HCT116 (cell line): ENCODE data around the gene TTYH3. TPM values are rescaled to one million over a fixed set of nuclear protein-coding genes. Genes with fewer than 3 reads are reported as not detected.

Source experiments
- ATAC-seq: fragments of 200-7000 bp; cut with Tn5 transposase; 2 replicates; pipeline ENCODE4 v1.9.1; 2020; ENCODE audit warnings: mild to moderate bottlenecking, moderate library complexity
- BruUV-seq: library from RNA; stranded (reverse); fragments of 400-500 nt; replicated peaks from 2 replicates; lab custom pipeline; 2021; lab: Mats Ljungman, UMichigan
- CTCF ChIA-PET: fragments of 300-600 bp; sonication (Branson Sonifier 250); formaldehyde crosslinking; loops from one replicate; lab custom pipeline; 2021; ENCODE audit warnings: antibody characterized with exemption; lab: Charles Lee
- POLR2A ChIA-PET: fragments of 300-600, 350-600 bp; sonication (Branson Sonifier 250); formaldehyde crosslinking; loops from one replicate; lab custom pipeline; 2021; ENCODE audit warnings: antibody characterized with exemption; lab: Charles Lee
- RAD21 ChIA-PET, 2 experiments: fragments of 300-600 bp; sonication (Branson Sonifier 250); formaldehyde crosslinking; loops; one replicate each; lab custom pipeline; 2023; ENCODE audit warnings: low total read pairs in 2 of 2; ENCODE audit not compliant: uncharacterized antibody in 2 of 2, unreplicated experiment in 2 of 2, low non-redundant PET in 1 of 2; lab: Charles Lee
- DNase-seq: peaks from one replicate; pipeline ENCODE4 v3.0.0-alpha.2; 2010; ENCODE audit warnings: low read depth, low spot score
- H2AFZ ChIP-seq: fragments of 200-600 bp; shearing (Covaris generic), sonication (generic); 2 replicates; pipeline ENCODE4 v1.6.1; 2017; ENCODE audit warnings: low read depth, mixed run types, mixed read lengths, antibody characterized with exemption, low read length; ENCODE audit not compliant: poor library complexity, severe bottlenecking
- H3K27ac ChIP-seq: 2 replicates; pipeline ENCODE4 v1.5.1; 2012; ENCODE audit warnings: low read depth, low read length
- H3K27me3 ChIP-seq: fragments of 200-600 bp; sonication (generic); 2 replicates; pipeline ENCODE4 v1.6.1; 2016; ENCODE audit warnings: mixed run types, low read length, mixed read lengths; ENCODE audit not compliant: insufficient read depth
- H3K36me3 ChIP-seq, 2 experiments: fragments of 200-500 bp in 1 of 2; fragments of 200-600 bp in 1 of 2; sonication (Bioruptor generic) in 1 of 2; sonication (generic) in 1 of 2; 2 replicates each; pipeline versions ENCODE4 v1.5.1 to v1.6.1; 2014 to 2016; ENCODE audit warnings: low read length in 2 of 2, inconsistent platforms in 1 of 2, mixed read lengths in 1 of 2, mixed run types in 1 of 2; ENCODE audit not compliant: insufficient read depth in 2 of 2, control insufficient read depth in 1 of 2
- H3K4me1 ChIP-seq, 2 experiments: fragments of 200-600 bp in 1 of 2; sonication (generic) in 1 of 2; 2 replicates each; pipeline versions ENCODE4 v1.5.1 to v1.6.1; 2012 to 2017; ENCODE audit warnings: low read length in 2 of 2, inconsistent platforms in 1 of 2, mild to moderate bottlenecking in 1 of 2, mixed read lengths in 1 of 2, mixed run types in 1 of 2, moderate library complexity in 1 of 2; ENCODE audit not compliant: insufficient read depth in 2 of 2, control insufficient read depth in 1 of 2
- H3K4me2 ChIP-seq: fragments of 200-600 bp; sonication (generic); 2 replicates; pipeline ENCODE4 v1.6.1; 2017; ENCODE audit warnings: mixed run types, low read length, mixed read lengths
- H3K4me3 ChIP-seq, 2 experiments: fragments of 200-600 bp in 1 of 2; sonication (generic) in 1 of 2; replicated peaks in 1 of 2; 2 replicates each; pipeline ENCODE4 v1.5.1; 2011 to 2016; ENCODE audit warnings: low read length in 2 of 2, control low read depth in 1 of 2, low read depth in 1 of 2, mild to moderate bottlenecking in 1 of 2, mixed read lengths in 1 of 2, mixed run types in 1 of 2
- H3K79me2 ChIP-seq: fragments of 200-600 bp; sonication (generic); 2 replicates; pipeline ENCODE4 v1.6.1; 2017; ENCODE audit warnings: mild to moderate bottlenecking, mixed run types, low read length, moderate library complexity, mixed read lengths; ENCODE audit not compliant: insufficient read depth
- H3K9ac ChIP-seq: fragments of 200-600 bp; sonication (generic); 2 replicates; pipeline ENCODE4 v1.6.1; 2016; ENCODE audit warnings: low read length, mixed read lengths
- H3K9me2 ChIP-seq: fragments of 200-600 bp; sonication (generic), shearing (Covaris generic); 2 replicates; pipeline ENCODE4 v1.6.1; 2017; ENCODE audit warnings: mixed run types, mild to moderate bottlenecking, moderate library complexity; ENCODE audit not compliant: insufficient read depth
- H3K9me3 ChIP-seq, 2 experiments: fragments of 200-500 bp in 1 of 2; fragments of 200-600 bp in 1 of 2; sonication (Bioruptor generic) in 1 of 2; sonication (generic) in 1 of 2; 2 replicates each; pipeline ENCODE4 v1.6.1; 2014 to 2017; ENCODE audit warnings: low read length in 2 of 2, mixed read lengths in 2 of 2, inconsistent platforms in 1 of 2, low read depth in 1 of 2, mild to moderate bottlenecking in 1 of 2, mixed run types in 1 of 2, moderate library complexity in 1 of 2; ENCODE audit not compliant: control insufficient read depth in 1 of 2, insufficient read depth in 1 of 2
- H4K20me1 ChIP-seq: fragments of 200-600 bp; sonication (generic), shearing (Covaris generic); 2 replicates; pipeline ENCODE4 v1.6.1; 2017; ENCODE audit warnings: mixed run types, mild to moderate bottlenecking, moderate library complexity; ENCODE audit not compliant: insufficient read depth
- ATF3 ChIP-seq: IDR thresholded peaks from 2 replicates; pipeline ENCODE4 v1.6.1; 2012
- CBX3 ChIP-seq: IDR thresholded peaks from 2 replicates; pipeline ENCODE4 v1.6.1; 2012; ENCODE audit warnings: low read depth
- CEBPB ChIP-seq: IDR thresholded peaks from 2 replicates; pipeline ENCODE4 v1.6.1; 2012; ENCODE audit warnings: low read depth
- EGR1 ChIP-seq: IDR thresholded peaks from 2 replicates; pipeline ENCODE4 v1.6.1; 2012; ENCODE audit warnings: low read depth
- EZH2 ChIP-seq: fragments of 200-600 bp; sonication (generic); IDR thresholded peaks from 2 replicates; pipeline ENCODE4 v1.6.1; 2017; ENCODE audit warnings: antibody characterized with exemption, mixed run types
- POLR2AphosphoS5 ChIP-seq: IDR thresholded peaks from 2 replicates; pipeline ENCODE4 v1.6.1; 2011; ENCODE audit warnings: mild to moderate bottlenecking, low read depth, low read length, moderate library complexity
- REST ChIP-seq: IDR thresholded peaks from 2 replicates; pipeline ENCODE4 v1.6.1; 2012; ENCODE audit warnings: low read depth
- SP1 ChIP-seq: IDR thresholded peaks from 2 replicates; pipeline ENCODE4 v1.6.1; 2012; ENCODE audit warnings: low read depth
- SRF ChIP-seq: IDR thresholded peaks from 2 replicates; pipeline ENCODE4 v1.6.1; 2012; ENCODE audit warnings: low read depth
- YY1 ChIP-seq: IDR thresholded peaks from 2 replicates; pipeline ENCODE4 v1.6.1; 2011; ENCODE audit warnings: low read length, low read depth, moderate library complexity, mild to moderate bottlenecking; ENCODE audit not compliant: insufficient replicate concordance; ENCODE audit errors: extremely low read depth
- ZBTB33 ChIP-seq: IDR thresholded peaks from 2 replicates; pipeline ENCODE4 v1.6.1; 2011; ENCODE audit warnings: mild to moderate bottlenecking, low read length, moderate library complexity; ENCODE audit not compliant: insufficient replicate concordance; ENCODE audit errors: extremely low read depth
- intact Hi-C: fragments of 100-400 bp; cut with micrococcal nuclease; formaldehyde crosslinking; loops from 2 replicates; pipeline ENCODE4 v1.10.0; 2022
- total RNA-seq: library from RNA; stranded (reverse); gene quantifications from one replicate; pipeline ENCODE4 v1.2.1, GENCODE V29; 2021; ENCODE audit not compliant: unreplicated experiment

Gene TTYH3
- total RNA-seq, 1 experiment from 2014 or later: 40.3 TPM

DNA sequence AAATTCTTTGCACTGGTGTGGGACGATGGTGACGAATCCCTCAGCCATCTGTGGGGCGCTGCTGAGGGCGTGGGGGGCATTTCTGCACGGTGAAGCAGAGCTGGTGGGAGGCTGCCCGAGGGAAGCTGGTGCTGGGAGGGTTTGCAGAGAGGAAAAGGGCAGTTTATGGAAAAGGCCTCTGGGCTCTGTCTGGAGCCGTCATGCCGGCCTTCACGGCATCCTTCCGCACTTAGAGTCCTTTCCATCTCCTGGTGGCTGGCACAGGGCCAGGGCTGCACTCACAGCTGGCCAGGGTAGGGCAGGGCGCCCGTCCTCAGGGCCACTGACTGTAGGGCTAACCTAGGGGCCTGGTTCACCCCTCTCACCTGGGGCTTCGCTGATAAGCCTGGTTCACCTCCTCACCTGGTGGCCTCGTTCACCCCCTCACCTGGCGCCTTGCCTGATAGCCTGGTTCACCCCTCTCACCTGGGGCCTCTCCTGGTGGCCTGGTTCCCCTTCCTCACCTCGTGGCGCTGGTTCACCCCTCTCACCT lies 55.6 kb downstream of the TTYH3 start:
- Histone ChIP-seq H3K79me2 (no peaks in the 10 kb centered on the region), H3K9me2 (no peaks in the 10 kb centered on the region), H4K20me1 (no peaks in the 10 kb centered on the region), H3K4me2 (no peak overlapping the region)
- RAD21 ChIA-PET: no interaction called here
- no peak for TF ChIP-seq SP1
- TF ChIP-seq YY1: no peak
- TF ChIP-seq, all 23 proteins: peak for 0
- no TSS peak for BruUV-seq
- H3K4me3 ChIP-seq: no peak overlapping the region
- peaks cover 10 to 17% of the 10 kb centered on the region in 2 experiments; a peak in 3 of 4 replicates for H3K4me1 ChIP-seq
- ATAC-seq (no peak; the same call in 1 of the 2 replicates), DNase-seq (no peak)
- H3K27ac ChIP-seq: no peak overlapping the region
- H3K9me3 ChIP-seq: no peaks in the 10 kb centered on the region
- no peak overlapping the region for H3K9ac ChIP-seq
- intact Hi-C loops: loop anchor here (10.0 kb wide), 1 partner anchor 123 kb away; no protein-coding TSS in a partner anchor
- no peaks in the 10 kb centered on the region for H3K27me3 ChIP-seq
- ChIA-PET POLR2A (no interaction called here), CTCF (no interaction called here)
- H2AFZ ChIP-seq: no peak overlapping the region
- no peaks in the 10 kb centered on the region for H3K36me3 ChIP-seq

- BruUV-seq: no TSS peak
- POLR2A ChIA-PET: no interaction called here
- CTCF ChIA-PET: no interaction called here
- H3K9me2 ChIP-seq: no peaks in the 10 kb centered on the region
- RAD21 ChIA-PET: no interaction called here
- no peak for ATAC-seq
- H3K4me2 ChIP-seq: no peak within 1 kb of the TSS
- no peaks in the 10 kb centered on the region for H3K9me3 ChIP-seq
- no peak for DNase-seq
- no peaks in the 10 kb centered on the region for H3K36me3 ChIP-seq
- no peak within 1 kb of the TSS for H3K27ac ChIP-seq
- intact Hi-C loops: loop anchor here (10.0 kb wide), 1 partner anchor 123 kb away; no protein-coding TSS in a partner anchor
- H3K9ac ChIP-seq: no peak within 1 kb of the TSS
- no peak within 1 kb of the TSS for H2AFZ ChIP-seq
- no peaks in the 10 kb centered on the region for H3K27me3 ChIP-seq
- no peaks in the 10 kb centered on the region for H4K20me1 ChIP-seq
- no peaks in the 10 kb centered on the region for H3K79me2 ChIP-seq
- H3K4me3 ChIP-seq: no peak within 1 kb of the TSS
- H3K4me1 ChIP-seq: peaks cover 10 to 17% of the 10 kb centered on the region in 2 experiments; a peak in 3 of 4 replicates
- no peak for TF ChIP-seq REST
- no peak for TF ChIP-seq EGR1
- no peak for TF ChIP-seq SRF
- no peak for TF ChIP-seq CEBPB
- TF ChIP-seq SP1: no peak
- TF ChIP-seq POLR2AphosphoS5: no peak
- TF ChIP-seq ZBTB33: no peak
- TF ChIP-seq CBX3: no peak
- TF ChIP-seq ATF3: no peak
- TF ChIP-seq EZH2: no peak
Measured at GRCh38 chr7:2687881-2688318, 56.1 kb downstream of the TTYH3 start, which contains the start of gene AMZ1. Gene AMZ1, plus strand, starts transcription at chr7:2688202. Its CDS starts 12,250 bp downstream, at chr7:2700452.
